Endodermal cell (in vitro differentiated cells): ENCODE measurements around the gene FERMT2. TPM values are rescaled to one million over a fixed set of nuclear protein-coding genes. Genes with fewer than 3 reads are reported as not detected.

Source experiments
- DNase-seq: peaks from one replicate; pipeline ENCODE4 v3.0.0-alpha.2; 2017
- H3K27ac ChIP-seq: 2 replicates; pipeline ENCODE4 v1.5.1; 2013; ENCODE audit warnings: mild to moderate bottlenecking, low read depth, low read length, moderate library complexity
- H3K27me3 ChIP-seq: 2 replicates; pipeline ENCODE4 v1.6.1; 2013; ENCODE audit warnings: mild to moderate bottlenecking, low read length, moderate library complexity; ENCODE audit not compliant: insufficient read depth, control insufficient read depth, poor library complexity, severe bottlenecking
- H3K36me3 ChIP-seq: 2 replicates; pipeline ENCODE4 v1.7.0; 2013; ENCODE audit warnings: mild to moderate bottlenecking, low read length, moderate library complexity; ENCODE audit not compliant: control insufficient read depth, insufficient read depth
- H3K4me1 ChIP-seq: one replicate; pipeline ENCODE4 v1.7.0; 2013; ENCODE audit warnings: low read length; ENCODE audit not compliant: control insufficient read depth, insufficient read depth
- H3K4me3 ChIP-seq: 2 replicates; pipeline ENCODE4 v1.5.1; 2013; ENCODE audit warnings: mild to moderate bottlenecking, low read length, moderate library complexity
- H3K9ac ChIP-seq: 2 replicates; pipeline ENCODE4 v1.6.1; 2013; ENCODE audit warnings: mild to moderate bottlenecking, low read length, moderate library complexity; ENCODE audit not compliant: poor library complexity, severe bottlenecking; ENCODE audit errors: extremely low read depth
- H3K9me3 ChIP-seq: 2 replicates; pipeline ENCODE4 v1.6.1; 2013; ENCODE audit warnings: mild to moderate bottlenecking, low read length, moderate library complexity; ENCODE audit not compliant: control insufficient read depth
- H3K27ac Mint-ChIP-seq: 2 replicates; pipeline ENCODE4 v1.8.0; 2020; ENCODE audit warnings: mixed read lengths
- H3K27me3 Mint-ChIP-seq: 2 replicates; pipeline ENCODE4 v1.8.0; 2021; ENCODE audit warnings: mild to moderate bottlenecking, mixed read lengths; ENCODE audit not compliant: insufficient read depth
- H3K36me3 Mint-ChIP-seq: 2 replicates; pipeline ENCODE4 v1.8.0; 2020; ENCODE audit warnings: low read depth, mixed read lengths
- H3K4me1 Mint-ChIP-seq: 2 replicates; pipeline ENCODE4 v1.8.0; 2020; ENCODE audit warnings: mixed read lengths
- H3K4me3 Mint-ChIP-seq: 2 replicates; pipeline ENCODE4 v1.8.0; 2020; ENCODE audit warnings: mild to moderate bottlenecking, moderate library complexity, mixed read lengths
- H3K9me3 Mint-ChIP-seq: 2 replicates; pipeline ENCODE4 v1.8.0; 2020; ENCODE audit warnings: mild to moderate bottlenecking, mixed read lengths
- CTCF ChIP-seq: fragments of 200-600 bp; sonication (generic); conservative IDR thresholded peaks from 2 replicates; pipeline ENCODE4 v1.5.0; 2021; ENCODE audit warnings: antibody characterized with exemption, mild to moderate bottlenecking
- WGBS, 2 experiments: methylation state at CpG; one replicate each; pipeline versions ENCODE4 v1.1.5 to v1.1.7; 2013; ENCODE audit warnings: missing lambda C conversion rate in 2 of 2, mixed read lengths in 1 of 2; ENCODE audit not compliant: insufficient coverage in 1 of 2, insufficient read length in 1 of 2; 5-methylcytosine and 5-hydroxymethylcytosine counted together
- total RNA-seq, 2 donors: library from RNA; stranded (reverse); fragmentation: NEBNext Ultra II Directional in 1 of 2; extraction: Animal tissue kit (Norgen Biotek cat#: 25700) in 1 of 2; gene quantifications; 2 replicates in 1 of 2; 3 replicates in 1 of 2; pipeline ENCODE4 v1.2.1, GENCODE V29; 2021

FERMT2 gene
- total RNA-seq, 2 donors from 2014 or later = 350 to 377 TPM

GRCh38 chr14:52829527-52830185 is 121.2 kb downstream of the FERMT2 start:
- Mint-ChIP-seq H3K4me1 (peaks cover 51% of the 10 kb centered on the region), H3K4me3 (no peak overlapping the region), H3K27ac (peak overlapping the region; percentile 60), H3K36me3 (no peaks in the 10 kb centered on the region), H3K27me3 (no peaks in the 10 kb centered on the region), H3K9me3 (no peaks in the 10 kb centered on the region)
- Histone ChIP-seq H3K4me1 (peaks cover 21% of the 10 kb centered on the region), H3K4me3 (no peak overlapping the region), H3K9ac (no peak overlapping the region), H3K36me3 (no peaks in the 10 kb centered on the region), H3K27me3 (no peaks in the 10 kb centered on the region), H3K9me3 (no peaks in the 10 kb centered on the region), H3K27ac (no peak overlapping the region)
- TF ChIP-seq CTCF = no peak
- DNase-seq = no peak
- WGBS, 2 experiments = 82 to 88% methylated on average over 5 of the region's 7 CpGs

DNA sequence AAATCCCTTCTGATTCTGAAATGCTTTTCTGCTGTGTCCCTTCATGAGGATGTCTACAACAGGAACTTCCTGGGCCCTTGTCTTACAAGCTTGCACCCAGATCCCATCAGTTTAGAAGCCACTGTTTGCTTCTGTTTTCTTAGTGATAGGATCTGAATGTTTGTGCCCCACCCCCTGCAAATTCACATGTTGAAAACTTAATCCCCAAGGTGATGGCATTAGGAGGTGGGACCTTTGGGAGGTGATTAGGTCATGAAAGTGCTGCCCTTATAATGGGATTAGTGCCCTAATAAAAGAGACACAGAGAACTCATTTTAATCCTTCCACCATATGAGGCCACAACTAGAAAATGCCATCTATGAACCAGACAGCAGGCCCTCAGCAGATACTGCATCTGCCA is 123.4 kb downstream of the FERMT2 start:
- Histone ChIP-seq H3K27me3 (no peaks in the 10 kb centered on the region), H3K36me3 (no peaks in the 10 kb centered on the region), H3K27ac (no peak overlapping the region), H3K4me1 (peaks cover 17% of the 10 kb centered on the region), H3K4me3 (no peak overlapping the region), H3K9ac (peak overlapping the region; percentile 18), H3K9me3 (no peaks in the 10 kb centered on the region)
- DNase-seq = peak; percentile 71
- Mint-ChIP-seq H3K36me3 (no peaks in the 10 kb centered on the region), H3K27ac (peak overlapping the region; percentile 91), H3K4me1 (peaks cover 48% of the 10 kb centered on the region), H3K27me3 (no peaks in the 10 kb centered on the region), H3K4me3 (peak overlapping the region; percentile 18), H3K9me3 (no peaks in the 10 kb centered on the region)
- TF ChIP-seq CTCF = no peak

- no peak for DNase-seq
- no peaks in the 10 kb centered on the region for H3K27me3 Mint-ChIP-seq
These were observed 125.8 kb downstream of the FERMT2 start for GRCh38 chr14:52825085-52825484.

More at GRCh38 chr14:52825085-52825484, 125.8 kb downstream of the FERMT2 start:
- Histone ChIP-seq H3K4me1 (peaks cover 10% of the 10 kb centered on the region), H3K27ac (no peak overlapping the region), H3K27me3 (no peaks in the 10 kb centered on the region), H3K36me3 (no peaks in the 10 kb centered on the region), H3K4me3 (no peak overlapping the region), H3K9me3 (no peaks in the 10 kb centered on the region), H3K9ac (no peak overlapping the region)
- Mint-ChIP-seq H3K9me3 (no peaks in the 10 kb centered on the region), H3K4me3 (no peak overlapping the region), H3K36me3 (no peaks in the 10 kb centered on the region), H3K4me1 (peaks cover 34% of the 10 kb centered on the region), H3K27ac (no peak overlapping the region)
- TF ChIP-seq CTCF = no peak
- 70 to 97% methylated on average over 3 of the region's 4 CpGs for WGBS, 2 experiments
